ENCODE data around the gene ZDBF2. TPM values are rescaled to one million over a fixed set of nuclear protein-coding genes. Genes with fewer than 3 reads are reported as not detected.
A peak's percentile ranks its signal among the peaks of the same experiment; 100 is the strongest.
"Not testable (repeated sequence)": the region's sequence is repeated elsewhere in the genome, so short reads cannot be mapped to it uniquely, and the experiment has no call there.

The ZDBF2 gene
- polyA plus RNA-seq, 5 donors: 3.0 to 8.5 (median 7.8) TPM

- not testable (repeated sequence) for DNase-seq
These were observed 15.8 kb upstream of the ZDBF2 start for GRCh38 chr2:206258615-206259014.

- no peak for DNase-seq
These were observed 14.9 kb upstream of the ZDBF2 start for GRCh38 chr2:206259376-206260187.

- DNase-seq: no peak
These were observed 14.1 kb upstream of the ZDBF2 start for GRCh38 chr2:206260188-206261012.

- DNase-seq: no peak
These were observed 10.4 kb upstream of the ZDBF2 start for GRCh38 chr2:206263959-206264603.

- no peak for DNase-seq
These were observed 8.0 kb upstream of the ZDBF2 start for GRCh38 chr2:206266130-206267125.

GRCh38 chr2:206267567-206267966 lies 6.9 kb upstream of the ZDBF2 start:
- DNase-seq: no peak

- DNase-seq: no peak
These were observed 3.4 kb upstream of the ZDBF2 start for GRCh38 chr2:206271065-206271464.

- DNase-seq: no peak
These were observed 558 bp upstream of the ZDBF2 start for GRCh38 chr2:206273905-206274304.

- peak in 1 of 2 donors; percentile 21 for DNase-seq
These were observed 1.0 kb downstream of the ZDBF2 start for GRCh38 chr2:206275312-206276055.

GRCh38 chr2:206276169-206276942 lies 1.9 kb downstream of the ZDBF2 start:
- DNase-seq: peak in 1 of 2 donors; percentile 6

- DNase-seq: no peak
These were observed 3.0 kb downstream of the ZDBF2 start for GRCh38 chr2:206277503-206277902.

GRCh38 chr2:206282746-206283145 lies 8.3 kb downstream of the ZDBF2 start:
- no peak for DNase-seq

- no peak for DNase-seq
These were observed 12.7 kb downstream of the ZDBF2 start for GRCh38 chr2:206287197-206287596.

GRCh38 chr2:206289391-206289790 lies 14.9 kb downstream of the ZDBF2 start:
- no peak for DNase-seq

GRCh38 chr2:206296128-206296527 lies 21.7 kb downstream of the ZDBF2 start:
- no peak for DNase-seq

GRCh38 chr2:206299608-206300007 lies 25.1 kb downstream of the ZDBF2 start:
- not testable (repeated sequence) for DNase-seq

- DNase-seq: no peak
These were observed 31.2 kb downstream of the ZDBF2 start for GRCh38 chr2:206305523-206306245.

- no peak for DNase-seq
These were observed 36.6 kb downstream of the ZDBF2 start for GRCh38 chr2:206311026-206311425.

GRCh38 chr2:206316141-206316540 lies 41.7 kb downstream of the ZDBF2 start:
- no peak for DNase-seq
